ENCODE results near the gene DZIP3. TPM values are rescaled to one million over a fixed set of nuclear protein-coding genes. Genes with fewer than 3 reads are reported as not detected.

DZIP3 gene
- total and polyA plus RNA-seq, 2 of the 13 experiments (the other 11 are each of a cell fraction or from before 2014, with no cell fraction given) = 11.3 to 17.3 TPM

DNA sequence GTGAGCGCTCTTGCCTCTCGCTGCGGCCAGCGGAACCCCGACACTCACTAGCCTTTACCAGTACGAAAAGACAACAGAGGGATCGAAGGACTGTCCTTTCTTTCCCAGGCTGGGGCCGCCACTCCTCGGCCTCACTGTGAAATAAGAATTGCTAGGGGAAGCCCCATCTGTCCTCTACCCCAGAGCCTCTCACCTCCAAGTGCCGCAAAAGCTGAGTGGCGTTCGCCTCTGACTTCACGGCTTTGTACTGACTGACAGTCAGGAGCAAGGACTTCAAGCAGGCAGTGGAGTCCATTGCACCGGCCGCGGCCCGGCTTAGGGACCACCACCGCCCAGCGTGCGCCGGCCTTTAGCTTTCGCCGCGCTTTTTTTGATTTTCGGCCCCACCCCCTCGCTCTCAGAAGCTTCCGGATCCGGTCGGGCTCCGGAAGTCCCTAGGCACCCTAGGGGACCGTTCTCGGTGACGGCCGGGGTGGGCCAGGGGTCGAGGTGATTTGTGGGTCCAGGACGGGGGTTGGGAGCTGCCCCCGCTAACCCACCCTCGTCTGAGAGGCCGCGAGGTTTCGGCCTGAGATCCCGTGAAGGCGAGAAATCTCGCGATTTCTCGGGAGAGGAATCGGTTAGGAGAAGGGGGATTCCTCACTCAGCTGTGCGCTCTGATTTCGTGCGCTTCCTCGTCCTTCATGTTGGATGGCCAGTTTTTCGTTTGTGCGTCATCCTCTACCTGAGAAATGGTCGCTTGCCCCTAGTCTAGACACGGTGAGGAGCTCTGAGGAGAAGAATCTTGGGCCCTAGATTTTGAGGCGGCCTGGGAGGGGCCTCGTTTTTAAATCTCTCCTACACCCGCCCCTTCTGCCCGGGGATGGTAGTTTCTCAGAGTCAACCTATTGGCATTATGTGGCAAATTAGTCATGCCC lies at the start of gene DZIP3, which contains the start of gene CIP2A (continued):
- TF ChIP-seq ZNF879 (CRISPR knock-in tag; IDR thresholded peaks at IDR 0.05) = peak; percentile 69; the same call in 1 of the 2 replicates
- TF ChIP-seq RELA (CRISPR knock-in tag; IDR thresholded peaks at IDR 0.05) = no peak
- TF ChIP-seq, protein P1, sequence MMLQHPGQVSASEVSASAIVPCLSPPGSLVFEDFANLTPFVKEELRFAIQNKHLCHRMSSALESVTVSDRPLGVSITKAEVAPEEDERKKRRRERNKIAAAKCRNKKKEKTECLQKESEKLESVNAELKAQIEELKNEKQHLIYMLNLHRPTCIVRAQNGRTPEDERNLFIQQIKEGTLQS (CRISPR knock-in tag; IDR thresholded peaks at IDR 0.05) = no peak
- peak; percentile 43 for TF ChIP-seq AGO1 (IDR thresholded peaks at IDR 0.05; ENCODE audit: low read depth, low read length, poor library complexity, severe bottlenecking)
- peak; percentile 86; the same call in 1 of the 2 replicates for TF ChIP-seq FOXM1 (CRISPR knock-in tag; IDR thresholded peaks at IDR 0.05)
- TF ChIP-seq ZNF773 (CRISPR knock-in tag; IDR thresholded peaks at IDR 0.05; ENCODE audit: borderline replicate concordance) = no peak
- TF ChIP-seq, protein P2, sequence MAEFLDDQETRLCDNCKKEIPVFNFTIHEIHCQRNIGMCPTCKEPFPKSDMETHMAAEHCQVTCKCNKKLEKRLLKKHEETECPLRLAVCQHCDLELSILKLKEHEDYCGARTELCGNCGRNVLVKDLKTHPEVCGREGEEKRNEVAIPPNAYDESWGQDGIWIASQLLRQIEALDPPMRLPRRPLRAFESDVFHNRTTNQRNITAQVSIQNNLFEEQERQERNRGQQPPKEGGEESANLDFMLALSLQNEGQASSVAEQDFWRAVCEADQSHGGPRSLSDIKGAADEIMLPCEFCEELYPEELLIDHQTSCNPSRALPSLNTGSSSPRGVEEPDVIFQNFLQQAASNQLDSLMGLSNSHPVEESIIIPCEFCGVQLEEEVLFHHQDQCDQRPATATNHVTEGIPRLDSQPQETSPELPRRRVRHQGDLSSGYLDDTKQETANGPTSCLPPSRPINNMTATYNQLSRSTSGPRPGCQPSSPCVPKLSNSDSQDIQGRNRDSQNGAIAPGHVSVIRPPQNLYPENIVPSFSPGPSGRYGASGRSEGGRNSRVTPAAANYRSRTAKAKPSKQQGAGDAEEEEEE (CRISPR knock-in tag; IDR thresholded peaks at IDR 0.05; ENCODE audit: borderline replicate concordance) = no peak
- TF ChIP-seq, protein P3, sequence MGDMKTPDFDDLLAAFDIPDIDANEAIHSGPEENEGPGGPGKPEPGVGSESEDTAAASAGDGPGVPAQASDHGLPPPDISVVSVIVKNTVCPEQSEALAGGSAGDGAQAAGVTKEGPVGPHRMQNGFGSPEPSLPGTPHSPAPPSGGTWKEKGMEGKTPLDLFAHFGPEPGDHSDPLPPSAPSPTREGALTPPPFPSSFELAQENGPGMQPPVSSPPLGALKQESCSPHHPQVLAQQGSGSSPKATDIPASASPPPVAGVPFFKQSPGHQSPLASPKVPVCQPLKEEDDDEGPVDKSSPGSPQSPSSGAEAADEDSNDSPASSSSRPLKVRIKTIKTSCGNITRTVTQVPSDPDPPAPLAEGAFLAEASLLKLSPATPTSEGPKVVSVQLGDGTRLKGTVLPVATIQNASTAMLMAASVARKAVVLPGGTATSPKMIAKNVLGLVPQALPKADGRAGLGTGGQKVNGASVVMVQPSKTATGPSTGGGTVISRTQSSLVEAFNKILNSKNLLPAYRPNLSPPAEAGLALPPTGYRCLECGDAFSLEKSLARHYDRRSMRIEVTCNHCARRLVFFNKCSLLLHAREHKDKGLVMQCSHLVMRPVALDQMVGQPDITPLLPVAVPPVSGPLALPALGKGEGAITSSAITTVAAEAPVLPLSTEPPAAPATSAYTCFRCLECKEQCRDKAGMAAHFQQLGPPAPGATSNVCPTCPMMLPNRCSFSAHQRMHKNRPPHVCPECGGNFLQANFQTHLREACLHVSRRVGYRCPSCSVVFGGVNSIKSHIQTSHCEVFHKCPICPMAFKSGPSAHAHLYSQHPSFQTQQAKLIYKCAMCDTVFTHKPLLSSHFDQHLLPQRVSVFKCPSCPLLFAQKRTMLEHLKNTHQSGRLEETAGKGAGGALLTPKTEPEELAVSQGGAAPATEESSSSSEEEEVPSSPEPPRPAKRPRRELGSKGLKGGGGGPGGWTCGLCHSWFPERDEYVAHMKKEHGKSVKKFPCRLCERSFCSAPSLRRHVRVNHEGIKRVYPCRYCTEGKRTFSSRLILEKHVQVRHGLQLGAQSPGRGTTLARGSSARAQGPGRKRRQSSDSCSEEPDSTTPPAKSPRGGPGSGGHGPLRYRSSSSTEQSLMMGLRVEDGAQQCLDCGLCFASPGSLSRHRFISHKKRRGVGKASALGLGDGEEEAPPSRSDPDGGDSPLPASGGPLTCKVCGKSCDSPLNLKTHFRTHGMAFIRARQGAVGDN (CRISPR knock-in tag; IDR thresholded peaks at IDR 0.05) = peak; percentile 89
- TF ChIP-seq CBX5 (CRISPR knock-in tag; IDR thresholded peaks at IDR 0.05; ENCODE audit: borderline replicate concordance) = 0 out of 2 replicates have a peak, but pooled peaks have one; percentile 28
- no peak; the same call in 1 of the 2 replicates for TF ChIP-seq SATB2 (CRISPR knock-in tag; IDR thresholded peaks at IDR 0.05)
- no peak for TF ChIP-seq ZNF589 (CRISPR knock-in tag; conservative IDR thresholded peaks at IDR 0.05)
- 0 out of 2 replicates have a peak, but pooled peaks have one; percentile 31 for TF ChIP-seq GTF3A (CRISPR knock-in tag; conservative IDR thresholded peaks at IDR 0.05)
- TF ChIP-seq GZF1 (CRISPR knock-in tag; IDR thresholded peaks at IDR 0.05) = peak; percentile 57; the same call in 1 of the 2 replicates
- no peak for TF ChIP-seq CENPX (CRISPR knock-in tag; IDR thresholded peaks at IDR 0.05)
- TF ChIP-seq, protein P4, sequence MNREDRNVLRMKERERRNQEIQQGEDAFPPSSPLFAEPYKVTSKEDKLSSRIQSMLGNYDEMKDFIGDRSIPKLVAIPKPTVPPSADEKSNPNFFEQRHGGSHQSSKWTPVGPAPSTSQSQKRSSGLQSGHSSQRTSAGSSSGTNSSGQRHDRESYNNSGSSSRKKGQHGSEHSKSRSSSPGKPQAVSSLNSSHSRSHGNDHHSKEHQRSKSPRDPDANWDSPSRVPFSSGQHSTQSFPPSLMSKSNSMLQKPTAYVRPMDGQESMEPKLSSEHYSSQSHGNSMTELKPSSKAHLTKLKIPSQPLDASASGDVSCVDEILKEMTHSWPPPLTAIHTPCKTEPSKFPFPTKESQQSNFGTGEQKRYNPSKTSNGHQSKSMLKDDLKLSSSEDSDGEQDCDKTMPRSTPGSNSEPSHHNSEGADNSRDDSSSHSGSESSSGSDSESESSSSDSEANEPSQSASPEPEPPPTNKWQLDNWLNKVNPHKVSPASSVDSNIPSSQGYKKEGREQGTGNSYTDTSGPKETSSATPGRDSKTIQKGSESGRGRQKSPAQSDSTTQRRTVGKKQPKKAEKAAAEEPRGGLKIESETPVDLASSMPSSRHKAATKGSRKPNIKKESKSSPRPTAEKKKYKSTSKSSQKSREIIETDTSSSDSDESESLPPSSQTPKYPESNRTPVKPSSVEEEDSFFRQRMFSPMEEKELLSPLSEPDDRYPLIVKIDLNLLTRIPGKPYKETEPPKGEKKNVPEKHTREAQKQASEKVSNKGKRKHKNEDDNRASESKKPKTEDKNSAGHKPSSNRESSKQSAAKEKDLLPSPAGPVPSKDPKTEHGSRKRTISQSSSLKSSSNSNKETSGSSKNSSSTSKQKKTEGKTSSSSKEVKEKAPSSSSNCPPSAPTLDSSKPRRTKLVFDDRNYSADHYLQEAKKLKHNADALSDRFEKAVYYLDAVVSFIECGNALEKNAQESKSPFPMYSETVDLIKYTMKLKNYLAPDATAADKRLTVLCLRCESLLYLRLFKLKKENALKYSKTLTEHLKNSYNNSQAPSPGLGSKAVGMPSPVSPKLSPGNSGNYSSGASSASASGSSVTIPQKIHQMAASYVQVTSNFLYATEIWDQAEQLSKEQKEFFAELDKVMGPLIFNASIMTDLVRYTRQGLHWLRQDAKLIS (CRISPR knock-in tag; IDR thresholded peaks at IDR 0.05) = no peak
- no peak for TF ChIP-seq MLLT10 (CRISPR knock-in tag; IDR thresholded peaks at IDR 0.05)
- 0 out of 2 replicates have a peak, but pooled peaks have one; percentile 52 for TF ChIP-seq HOXD1 (CRISPR knock-in tag; IDR thresholded peaks at IDR 0.05)
- no peak for TF ChIP-seq ZFYVE20 (CRISPR knock-in tag; IDR thresholded peaks at IDR 0.05; ENCODE audit: borderline replicate concordance, low read depth)
